ENCODE results near the gene CRBN.

DNA sequence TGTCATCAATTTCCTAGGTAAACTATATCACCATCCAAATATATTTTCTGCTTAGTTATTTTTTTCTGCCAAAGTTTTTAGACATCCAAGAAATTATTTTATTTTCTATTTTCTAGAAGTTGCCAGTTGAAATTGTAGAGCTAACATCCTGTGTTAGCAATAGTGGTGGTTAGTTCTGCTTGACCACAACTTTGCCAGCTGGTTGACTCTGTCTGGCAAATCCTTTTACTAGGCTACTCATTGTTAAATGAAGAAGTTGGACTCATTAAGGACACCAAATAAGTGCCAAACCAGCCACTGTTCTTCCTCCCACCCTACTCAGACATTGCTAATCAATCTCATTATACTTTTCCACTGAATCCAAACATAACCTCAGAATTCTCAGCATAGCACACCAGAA is 15.4 kb upstream of the CRBN start:
- TF ChIP-seq, protein P1, sequence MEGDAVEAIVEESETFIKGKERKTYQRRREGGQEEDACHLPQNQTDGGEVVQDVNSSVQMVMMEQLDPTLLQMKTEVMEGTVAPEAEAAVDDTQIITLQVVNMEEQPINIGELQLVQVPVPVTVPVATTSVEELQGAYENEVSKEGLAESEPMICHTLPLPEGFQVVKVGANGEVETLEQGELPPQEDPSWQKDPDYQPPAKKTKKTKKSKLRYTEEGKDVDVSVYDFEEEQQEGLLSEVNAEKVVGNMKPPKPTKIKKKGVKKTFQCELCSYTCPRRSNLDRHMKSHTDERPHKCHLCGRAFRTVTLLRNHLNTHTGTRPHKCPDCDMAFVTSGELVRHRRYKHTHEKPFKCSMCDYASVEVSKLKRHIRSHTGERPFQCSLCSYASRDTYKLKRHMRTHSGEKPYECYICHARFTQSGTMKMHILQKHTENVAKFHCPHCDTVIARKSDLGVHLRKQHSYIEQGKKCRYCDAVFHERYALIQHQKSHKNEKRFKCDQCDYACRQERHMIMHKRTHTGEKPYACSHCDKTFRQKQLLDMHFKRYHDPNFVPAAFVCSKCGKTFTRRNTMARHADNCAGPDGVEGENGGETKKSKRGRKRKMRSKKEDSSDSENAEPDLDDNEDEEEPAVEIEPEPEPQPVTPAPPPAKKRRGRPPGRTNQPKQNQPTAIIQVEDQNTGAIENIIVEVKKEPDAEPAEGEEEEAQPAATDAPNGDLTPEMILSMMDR (IDR thresholded peaks at IDR 0.05; ENCODE audit: poor library complexity, severe bottlenecking), result no peak
- TF ChIP-seq POLR2AphosphoS5 (IDR thresholded peaks at IDR 0.05), result no peak
- TF ChIP-seq EZH2 (IDR thresholded peaks at IDR 0.05; ENCODE audit: borderline replicate concordance, insufficient read depth, low read length, poor library complexity, severe bottlenecking), result no peak
- no peak for TF ChIP-seq SMC3 (conservative IDR thresholded peaks at IDR 0.05; ENCODE audit: poor library complexity)
- no peak for TF ChIP-seq EP300 (conservative IDR thresholded peaks at IDR 0.05; ENCODE audit: poor library complexity, severe bottlenecking)
- TF ChIP-seq MXI1 (conservative IDR thresholded peaks at IDR 0.05; ENCODE audit: poor library complexity, severe bottlenecking), result no peak
- no peak for TF ChIP-seq TAF1 (IDR thresholded peaks at IDR 0.05; ENCODE audit: low read depth)
- TF ChIP-seq RAD21 (conservative IDR thresholded peaks at IDR 0.05), result no peak
- TF ChIP-seq, protein P2, sequence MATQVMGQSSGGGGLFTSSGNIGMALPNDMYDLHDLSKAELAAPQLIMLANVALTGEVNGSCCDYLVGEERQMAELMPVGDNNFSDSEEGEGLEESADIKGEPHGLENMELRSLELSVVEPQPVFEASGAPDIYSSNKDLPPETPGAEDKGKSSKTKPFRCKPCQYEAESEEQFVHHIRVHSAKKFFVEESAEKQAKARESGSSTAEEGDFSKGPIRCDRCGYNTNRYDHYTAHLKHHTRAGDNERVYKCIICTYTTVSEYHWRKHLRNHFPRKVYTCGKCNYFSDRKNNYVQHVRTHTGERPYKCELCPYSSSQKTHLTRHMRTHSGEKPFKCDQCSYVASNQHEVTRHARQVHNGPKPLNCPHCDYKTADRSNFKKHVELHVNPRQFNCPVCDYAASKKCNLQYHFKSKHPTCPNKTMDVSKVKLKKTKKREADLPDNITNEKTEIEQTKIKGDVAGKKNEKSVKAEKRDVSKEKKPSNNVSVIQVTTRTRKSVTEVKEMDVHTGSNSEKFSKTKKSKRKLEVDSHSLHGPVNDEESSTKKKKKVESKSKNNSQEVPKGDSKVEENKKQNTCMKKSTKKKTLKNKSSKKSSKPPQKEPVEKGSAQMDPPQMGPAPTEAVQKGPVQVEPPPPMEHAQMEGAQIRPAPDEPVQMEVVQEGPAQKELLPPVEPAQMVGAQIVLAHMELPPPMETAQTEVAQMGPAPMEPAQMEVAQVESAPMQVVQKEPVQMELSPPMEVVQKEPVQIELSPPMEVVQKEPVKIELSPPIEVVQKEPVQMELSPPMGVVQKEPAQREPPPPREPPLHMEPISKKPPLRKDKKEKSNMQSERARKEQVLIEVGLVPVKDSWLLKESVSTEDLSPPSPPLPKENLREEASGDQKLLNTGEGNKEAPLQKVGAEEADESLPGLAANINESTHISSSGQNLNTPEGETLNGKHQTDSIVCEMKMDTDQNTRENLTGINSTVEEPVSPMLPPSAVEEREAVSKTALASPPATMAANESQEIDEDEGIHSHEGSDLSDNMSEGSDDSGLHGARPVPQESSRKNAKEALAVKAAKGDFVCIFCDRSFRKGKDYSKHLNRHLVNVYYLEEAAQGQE (IDR thresholded peaks at IDR 0.05; ENCODE audit: borderline replicate concordance), result no peak

Data from neural cell (in vitro differentiated cells).